GM18498 (cell line): ENCODE data around the gene NBEA.

Experiments
- ATAC-seq: cut with Tn5 transposase; IDR thresholded peaks from one replicate; pipeline ENCODE4 v1.9.1; 2021; ENCODE audit warnings: mild to moderate bottlenecking, moderate library complexity; ENCODE audit not compliant: unreplicated experiment

NBEA gene

GRCh38 chr13:35472323-35472881 is 530.3 kb downstream of the NBEA start:
- ATAC-seq, result no peak

DNA sequence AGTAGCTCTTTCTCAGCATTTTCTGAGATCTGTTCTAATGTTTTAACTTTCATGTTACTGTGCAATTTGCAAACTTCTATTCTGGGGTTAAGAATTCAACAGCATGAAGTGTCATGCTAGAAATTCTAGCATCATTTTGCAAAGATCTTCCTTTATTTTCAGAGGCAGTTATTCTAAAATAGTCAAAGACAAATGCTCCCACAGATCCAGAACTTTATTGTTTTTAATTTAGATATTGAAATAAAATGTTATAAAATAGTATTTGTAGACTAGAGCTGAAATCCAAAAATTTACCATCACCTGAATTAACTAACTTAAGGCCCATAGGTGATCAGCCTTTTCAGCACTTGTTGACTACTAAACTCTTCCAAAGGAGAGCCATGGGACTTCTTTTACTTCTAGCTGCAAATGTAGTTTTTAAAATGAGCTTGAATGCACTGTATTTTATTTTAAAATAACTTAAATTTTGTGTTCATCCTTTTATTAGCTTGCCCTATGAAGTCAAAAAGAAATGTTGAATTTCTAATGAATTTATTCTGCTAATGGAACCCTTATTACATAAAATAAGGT is 531.2 kb downstream of the NBEA start:
- ATAC-seq, result no peak

DNA sequence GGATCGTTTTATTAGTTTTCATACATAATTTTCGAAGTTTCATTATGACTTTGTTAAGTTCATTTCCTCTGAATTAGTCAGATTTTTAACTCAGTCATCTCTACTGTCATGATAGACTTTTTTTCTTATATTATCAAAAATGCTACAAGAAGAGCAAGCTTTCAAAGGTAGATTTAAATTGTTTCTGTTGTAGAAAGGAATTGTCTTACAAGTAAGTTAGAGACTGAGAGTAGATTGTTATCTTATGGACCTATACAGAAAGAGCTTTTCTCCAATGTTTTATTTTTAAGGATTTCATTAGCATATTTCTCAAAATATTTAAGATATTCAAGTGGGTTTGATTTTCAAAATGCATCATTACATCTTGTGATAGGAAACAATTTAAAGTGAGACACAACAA is 531.7 kb downstream of the NBEA start:
- no peak for ATAC-seq

DNA sequence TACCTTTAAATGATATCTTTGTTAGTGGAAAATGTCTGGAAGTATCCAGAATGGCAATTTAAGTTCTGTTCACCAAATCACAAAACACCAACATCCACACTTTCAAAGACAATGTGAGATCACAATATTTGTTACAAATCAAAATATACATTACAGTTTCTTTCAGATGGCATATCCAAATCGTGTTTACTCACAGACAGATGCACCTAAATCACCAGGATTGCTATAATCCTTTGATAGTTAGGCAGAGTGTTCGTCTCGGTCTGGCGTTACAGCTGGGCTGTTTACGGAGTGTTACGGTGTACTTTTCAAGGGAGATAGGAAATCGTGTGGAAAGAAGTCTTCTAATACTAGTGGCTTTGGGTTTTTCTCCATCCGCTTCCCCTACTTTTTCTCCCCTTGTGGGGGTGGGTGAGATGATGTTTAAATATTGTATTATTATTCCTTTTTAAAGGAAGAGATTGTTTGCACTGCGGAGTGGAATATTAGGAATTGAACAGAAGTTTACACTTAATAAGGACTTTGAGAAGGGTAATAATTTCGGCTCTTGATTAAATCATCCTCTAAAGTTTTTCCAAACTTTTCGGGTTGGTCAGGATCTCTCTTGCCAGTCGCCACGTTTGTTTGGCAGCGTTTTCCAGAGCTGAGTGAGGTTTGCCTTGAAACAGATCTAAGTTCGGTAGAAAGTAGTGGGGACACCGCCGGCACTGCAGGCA is 532.6 kb downstream of the NBEA start:
- ATAC-seq, result no peak

DNA sequence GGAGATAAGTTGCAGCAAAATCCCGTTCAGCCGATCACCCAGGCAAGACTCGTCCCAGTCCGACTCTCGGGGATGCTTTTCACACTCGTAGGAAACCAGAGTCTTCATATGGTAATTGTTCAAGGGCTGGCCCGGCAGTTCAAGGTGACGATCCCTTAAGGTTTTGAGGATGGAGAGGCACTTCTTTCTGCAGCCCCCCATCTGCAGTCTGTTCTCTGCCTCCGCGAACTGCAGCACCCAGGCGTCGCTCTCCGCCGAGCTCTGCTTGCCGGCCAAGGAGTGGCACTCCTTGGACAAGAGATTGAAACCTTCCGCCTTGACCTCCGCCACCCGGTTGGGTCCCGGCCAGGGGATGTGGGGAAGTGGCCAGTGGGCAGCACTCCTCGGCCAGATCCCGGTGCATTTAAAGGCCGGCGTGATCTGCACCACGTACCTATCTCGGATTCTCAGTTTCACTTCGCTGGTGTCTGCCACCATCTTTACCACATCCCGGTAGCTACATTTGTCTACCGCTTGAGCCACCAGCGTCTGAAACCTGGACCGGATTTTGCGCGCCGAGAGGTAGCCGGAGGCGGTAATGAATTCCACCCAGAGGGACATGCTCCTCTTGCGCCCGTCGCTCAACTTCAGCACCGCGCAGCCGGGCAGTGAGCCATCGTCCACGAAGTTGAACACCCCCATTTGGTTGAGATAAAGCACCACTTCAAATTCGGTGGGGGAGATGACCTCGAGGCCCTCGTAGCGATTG is 533.3 kb downstream of the NBEA start:
- ATAC-seq, result no peak

DNA sequence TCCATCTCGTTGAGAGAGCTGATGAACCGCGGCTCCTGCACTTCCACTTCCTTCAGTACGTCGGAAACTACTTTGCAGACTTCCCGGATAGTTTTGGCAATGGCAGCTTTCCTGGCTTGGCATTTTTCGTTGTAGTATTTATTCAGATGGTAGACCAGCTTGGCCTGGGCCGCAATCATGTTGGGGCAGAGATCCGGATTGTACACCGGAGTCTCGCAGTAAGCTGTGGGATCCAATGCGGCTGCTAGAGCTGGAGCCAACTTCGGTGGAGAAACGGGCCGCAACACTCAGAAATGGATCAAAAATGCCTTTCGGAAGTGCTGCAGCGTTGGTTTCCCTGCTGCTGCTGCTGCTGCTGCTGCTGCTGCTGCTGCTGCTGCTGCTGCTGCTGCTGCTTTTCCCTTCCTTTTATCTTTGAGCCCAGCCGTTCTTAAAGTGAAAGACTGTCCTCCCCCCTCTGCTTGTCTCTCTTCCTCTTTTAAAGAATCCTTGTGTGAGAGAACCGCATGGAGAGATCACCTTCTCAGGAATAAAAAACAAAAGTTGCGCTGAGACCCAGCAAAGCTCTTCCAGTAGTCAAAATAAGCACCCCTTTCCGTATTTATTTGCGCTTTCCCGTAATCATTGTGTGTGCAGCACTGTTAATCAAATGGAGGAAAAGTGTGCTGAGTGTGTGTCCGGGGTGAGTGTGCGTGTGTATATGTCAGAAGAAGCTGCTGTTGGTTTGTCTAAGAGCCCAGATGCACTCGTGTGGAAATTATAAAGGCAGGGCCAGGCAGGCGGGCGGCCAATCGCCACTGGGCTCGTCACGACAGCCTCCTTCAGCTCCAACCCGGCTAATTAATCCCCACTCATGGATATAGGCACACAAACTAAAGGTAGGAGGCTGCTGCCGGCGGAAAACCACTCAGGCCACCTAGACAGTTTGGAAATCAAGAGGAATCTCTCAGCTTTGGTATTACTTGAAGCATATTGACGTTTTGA is 534.2 kb downstream of the NBEA start, which contains the start of gene MAB21L1:
Gene MAB21L1 (minus strand): TSS at position 730 of the 984 bp plus-strand sequence. CDS start 551 bp downstream, at position 179.
- ATAC-seq, result peak; percentile 40

DNA sequence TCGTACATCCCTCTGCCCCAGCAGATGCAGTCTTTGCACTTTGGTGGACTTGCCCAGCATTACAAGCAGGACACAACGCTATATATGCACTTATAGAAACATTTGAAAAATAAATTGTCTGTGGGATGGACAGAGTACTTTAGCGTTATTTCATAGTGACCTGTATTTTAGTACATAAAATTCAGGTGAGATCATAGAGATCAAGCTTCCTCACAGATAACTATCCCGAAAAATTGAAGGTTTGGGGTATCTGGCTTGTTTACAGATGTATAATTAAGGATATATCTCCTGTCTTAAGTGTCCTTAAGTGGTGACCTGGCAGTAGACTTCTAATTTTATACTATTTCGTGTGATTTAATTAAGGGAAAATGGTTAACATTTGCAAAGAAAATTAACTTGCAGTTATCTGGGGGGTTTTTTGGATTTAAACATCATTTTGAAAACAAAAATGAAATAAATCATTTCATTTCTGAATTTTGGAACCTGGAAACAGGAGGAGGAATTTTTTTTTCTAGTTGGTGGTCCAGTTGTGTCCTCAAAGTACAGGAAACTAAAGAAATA is 535.4 kb downstream of the NBEA start:
- no peak for ATAC-seq

GRCh38 chr13:35478271-35479037 is 536.4 kb downstream of the NBEA start:
- no peak for ATAC-seq

GRCh38 chr13:35479038-35479492 is 537.0 kb downstream of the NBEA start:
- no peak for ATAC-seq

- ATAC-seq, result no peak
Measured at GRCh38 chr13:35479706-35480105, 537.6 kb downstream of the NBEA start.

DNA sequence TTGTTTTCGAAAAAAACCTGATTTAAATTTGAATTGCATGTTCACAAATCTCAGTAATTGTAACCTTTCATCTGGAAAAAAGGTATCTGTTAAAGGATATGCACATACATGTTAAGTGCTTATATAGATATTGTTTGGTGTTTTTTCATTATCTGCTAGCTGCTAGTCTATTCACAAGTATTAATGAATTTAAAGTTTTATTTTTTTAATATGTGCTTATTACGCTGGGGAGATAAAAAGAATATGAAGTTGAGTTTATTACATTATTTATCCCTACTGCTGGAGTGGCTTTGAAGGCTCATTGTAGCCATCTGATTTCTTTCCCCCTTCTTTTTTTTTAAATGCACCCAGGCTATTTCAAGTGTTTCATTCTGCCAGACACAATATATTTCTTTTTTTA is 538.3 kb downstream of the NBEA start:
- ATAC-seq, result no peak

DNA sequence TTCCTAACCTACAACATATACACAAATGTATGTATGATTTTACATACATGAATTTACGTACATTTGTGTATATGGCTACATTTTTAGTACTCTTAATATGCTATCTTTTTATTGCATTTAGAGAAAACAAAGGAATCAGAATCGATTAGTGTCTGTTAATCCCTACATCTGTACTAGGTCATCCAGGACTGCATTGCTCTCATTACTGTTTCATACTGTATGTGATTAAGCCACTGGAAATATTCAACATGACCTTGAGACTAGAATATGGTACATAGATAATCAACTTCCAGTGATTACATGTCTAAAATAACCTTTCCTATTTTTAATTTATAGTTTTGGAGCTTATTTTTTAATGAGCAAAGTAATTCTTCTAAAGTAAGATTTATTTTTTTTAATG is 539.7 kb downstream of the NBEA start:
- no peak for ATAC-seq

GRCh38 chr13:35482527-35482926 is 540.5 kb downstream of the NBEA start:
- no peak for ATAC-seq

GRCh38 chr13:35483761-35484160 is 541.7 kb downstream of the NBEA start:
- no peak for ATAC-seq

DNA sequence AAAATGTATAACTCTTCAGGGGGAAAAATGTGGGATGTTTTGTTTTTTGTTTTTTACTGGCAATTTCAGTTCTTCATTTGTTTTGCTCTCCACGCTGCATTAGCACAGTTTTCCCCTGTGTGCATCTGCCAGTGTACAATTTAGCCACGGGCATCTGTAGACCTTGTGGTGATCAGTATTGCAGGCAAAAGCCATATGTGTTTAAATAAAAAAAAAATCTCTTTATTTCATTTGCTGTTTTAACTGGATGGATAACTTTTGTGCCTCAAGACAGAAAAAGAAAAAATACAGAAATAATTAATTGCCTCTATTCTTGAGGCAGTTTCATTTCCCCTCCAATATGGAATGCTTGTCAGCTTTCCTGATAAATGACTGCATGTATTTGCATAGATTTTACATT is 542.3 kb downstream of the NBEA start:
- ATAC-seq, result no peak

GRCh38 chr13:35485424-35485823 is 543.4 kb downstream of the NBEA start:
- no peak for ATAC-seq

GRCh38 chr13:35489050-35489449 is 547.0 kb downstream of the NBEA start:
- ATAC-seq, result no peak

- ATAC-seq, result no peak
Measured at GRCh38 chr13:35496006-35496405, 553.9 kb downstream of the NBEA start.

- ATAC-seq, result no peak
Measured at GRCh38 chr13:35496761-35497386, 554.8 kb downstream of the NBEA start.
